Spleen (tissue), 7 donors: ENCODE data around the gene BTBD1.

Experiments used
- CTCF ChIP-seq, 11 experiments: fragments of 200-600 bp in 7 of 11; fragments of 450-650 bp in 4 of 11; sonication (generic) in 4 of 11; IDR thresholded peaks in 8 of 11; conservative IDR thresholded peaks in 3 of 11; 1 replicate in 7 of 11; 2 replicates in 4 of 11; pipeline versions ENCODE4 v1.4.0 to v1.8.0; 2016 to 2021; ENCODE audit warnings: antibody characterized with exemption in 11 of 11, inconsistent platforms in 4 of 11, mild to moderate bottlenecking in 1 of 11
- POLR2A ChIP-seq, 3 donors: fragments of 450-650 bp; IDR thresholded peaks; one replicate each; pipeline ENCODE4 v1.5.1; 2017; ENCODE audit warnings: antibody characterized with exemption in 3 of 3, mild to moderate bottlenecking in 1 of 3
- POLR2AphosphoS5 ChIP-seq, 3 donors: sonication (generic); formaldehyde crosslinking; IDR thresholded peaks; one replicate each; pipeline ENCODE4 v1.5.1; 2017; ENCODE audit warnings: antibody characterized with exemption in 3 of 3
- donor health status: DM: no; HTN: no; CAD: no; lungs with moderate emphysema.
- donor health status: DM: no; HTN: no; CAD: no.
- donor health status: DM: no; HTN: no; CAD: no.

GRCh38 chr15:82978438-82978837, 88.6 kb downstream of the BTBD1 start:
- TF ChIP-seq CTCF (IDR thresholded peaks at IDR 0.05 in 8 of 11, conservative IDR thresholded peaks at IDR 0.05 in 3 of 11) (no peak), POLR2A (IDR thresholded peaks at IDR 0.05) (no peak), POLR2AphosphoS5 (IDR thresholded peaks at IDR 0.05) (no peak)
